T-helper 1 cell treated with Interleukin-12 subunit alpha and Interleukin-12 subunit beta and Interleukin-4 antibody, amounts not matched to agents 30 ng/mL and 1 ng/mL, for 36 hours (primary cell): ENCODE data around the gene DCC. TPM values are rescaled to one million over a fixed set of nuclear protein-coding genes. Genes with fewer than 3 reads are reported as not detected.

Experiments
- intact Hi-C: fragments of 100-400 bp; cut with micrococcal nuclease; formaldehyde crosslinking; loops from one replicate; pipeline ENCODE4 v1.15.1; 2024
- total RNA-seq: library from RNA; stranded (reverse); gene quantifications from 2 replicates; pipeline ENCODE4 v1.2.3, GENCODE V29; 2022

DCC gene
- total RNA-seq, 1 donor from 2014 or later = not detected

GRCh38 chr18:52897611-52898484 lies 557.9 kb downstream of the DCC start:
- intact Hi-C loops = no loop called here

DNA sequence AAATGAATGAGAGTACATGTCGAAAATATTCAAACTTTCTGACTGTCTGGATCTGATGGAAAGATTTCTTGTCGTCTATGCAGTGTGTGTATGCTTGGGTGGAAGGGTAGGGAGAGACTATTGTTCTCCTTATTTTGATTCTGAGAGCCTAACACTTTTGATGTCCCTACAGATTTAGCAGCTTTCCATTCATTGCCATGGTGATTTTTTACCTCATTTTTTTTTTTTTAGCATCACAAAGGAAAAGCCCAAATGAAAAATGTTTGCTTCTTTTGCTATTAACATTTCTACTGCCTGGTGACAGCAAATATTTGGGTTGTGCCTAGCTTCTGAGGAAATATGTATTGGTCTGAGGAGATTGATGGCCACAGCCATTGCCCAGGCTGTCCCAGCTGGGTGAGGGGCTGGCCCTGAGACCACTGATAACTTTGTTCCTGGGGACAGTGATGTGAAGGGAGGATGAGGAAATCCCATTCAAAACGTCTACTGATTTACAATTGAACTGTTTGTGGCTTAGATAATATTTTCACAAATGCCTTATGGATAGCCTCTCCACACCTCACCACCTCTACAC lies 558.6 kb downstream of the DCC start:
- intact Hi-C loops = no loop called here

GRCh38 chr18:52902188-52902587 lies 562.2 kb downstream of the DCC start:
- intact Hi-C loops = no loop called here

DNA sequence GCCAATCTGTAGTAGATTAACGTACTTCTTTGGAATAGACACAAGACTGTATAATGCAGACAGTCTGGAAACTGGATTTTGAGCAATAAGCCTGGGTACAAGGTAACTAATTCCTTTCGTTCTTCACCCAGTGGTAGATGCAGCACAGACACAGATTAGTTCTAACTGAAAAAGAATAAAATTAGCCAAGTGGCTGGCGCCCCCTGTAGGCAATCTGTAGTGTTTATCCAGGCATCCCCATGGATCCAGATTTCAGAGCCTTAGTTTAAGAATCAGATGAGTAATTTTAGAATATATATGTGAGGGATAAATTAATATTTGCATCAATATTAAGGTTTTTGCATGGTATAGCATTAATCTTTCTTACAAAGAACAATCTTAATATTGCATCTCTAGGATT lies 563.9 kb downstream of the DCC start:
- intact Hi-C loops = no loop called here

- intact Hi-C loops = no loop called here
Measured at GRCh38 chr18:52907543-52908308, 567.7 kb downstream of the DCC start.

DNA sequence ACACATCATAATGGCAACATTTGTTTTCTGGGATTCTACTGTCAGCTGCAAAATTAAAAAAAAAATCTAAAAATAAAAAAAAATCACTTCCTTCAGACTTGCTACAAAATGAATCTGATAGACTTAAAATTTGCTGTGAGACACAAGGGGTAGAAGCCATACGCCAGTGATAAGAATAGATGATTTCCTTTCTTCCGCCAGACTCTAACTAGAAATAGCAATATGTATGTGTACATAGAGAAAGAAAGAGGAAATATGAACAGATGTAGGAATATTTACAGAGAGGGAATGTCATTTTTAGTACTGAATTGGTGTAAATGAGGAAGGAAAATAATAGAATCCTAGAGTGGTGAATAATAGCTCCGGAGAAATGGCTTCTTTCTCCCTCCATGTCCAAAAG lies 574.2 kb downstream of the DCC start:
- intact Hi-C loops = no loop called here

DNA sequence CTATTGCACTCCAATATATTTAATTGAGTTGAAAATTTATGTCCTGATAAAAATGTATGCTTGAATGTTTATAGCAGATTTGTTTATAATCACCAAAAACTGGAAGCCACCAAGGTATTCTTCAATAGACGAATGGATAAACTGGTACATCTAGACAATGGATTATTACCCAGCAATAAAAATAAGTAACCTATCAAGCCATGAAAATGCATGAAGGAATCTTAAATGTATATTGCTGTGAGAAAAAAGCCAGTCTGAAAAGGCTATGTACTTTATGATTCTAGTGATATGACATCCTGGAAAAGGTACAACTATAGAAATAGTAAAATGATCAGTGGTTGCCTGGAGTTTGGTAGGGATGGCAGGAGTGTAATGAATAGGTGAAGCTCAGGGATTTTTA lies 580.7 kb downstream of the DCC start:
- intact Hi-C loops = no loop called here

DNA sequence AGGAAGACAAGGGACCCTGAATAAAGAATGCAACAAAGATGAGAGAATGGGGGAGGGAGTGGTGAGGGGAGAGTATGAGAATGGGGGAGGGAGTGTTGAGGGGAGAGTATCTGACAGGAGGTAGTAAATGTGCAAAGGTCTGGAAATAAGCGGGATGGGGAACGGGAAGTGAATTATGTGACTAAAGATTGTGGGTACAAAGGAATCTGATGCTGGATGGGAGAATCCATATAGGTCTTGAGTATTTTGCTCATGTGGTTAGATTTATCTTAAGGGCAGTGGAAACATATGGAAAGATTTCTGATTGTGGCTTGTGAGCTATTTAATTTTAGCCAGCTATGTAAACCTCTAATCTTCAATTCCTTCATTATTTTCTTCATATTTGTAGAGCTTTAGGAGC lies 593.4 kb downstream of the DCC start:
- intact Hi-C loops = no loop called here

- intact Hi-C loops = no loop called here
Measured at GRCh38 chr18:52936931-52937330, 596.9 kb downstream of the DCC start.

GRCh38 chr18:52937840-52938239 lies 597.8 kb downstream of the DCC start:
- intact Hi-C loops = no loop called here

DNA sequence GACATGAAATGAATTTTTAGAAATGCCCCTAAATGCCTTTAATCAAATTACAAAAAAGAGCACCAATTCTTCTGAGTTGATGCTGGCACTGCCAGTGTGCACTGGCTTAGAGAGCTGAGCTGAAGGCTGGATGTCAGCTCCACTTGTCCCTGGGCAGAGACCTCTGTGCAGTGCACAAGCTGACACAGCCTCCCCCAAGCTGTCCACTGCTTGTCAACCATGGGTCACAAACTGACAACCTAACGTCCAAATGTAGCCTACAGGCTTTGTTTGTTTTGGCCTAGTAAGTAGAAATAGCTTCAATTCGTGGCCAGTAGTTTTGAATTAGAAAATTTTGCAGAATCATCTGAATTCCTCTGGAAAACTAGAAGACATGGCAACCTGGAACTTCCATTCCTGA lies 605.6 kb downstream of the DCC start:
- intact Hi-C loops = no loop called here

- intact Hi-C loops = no loop called here
Measured at GRCh38 chr18:52948868-52949444, 609.0 kb downstream of the DCC start.

DNA sequence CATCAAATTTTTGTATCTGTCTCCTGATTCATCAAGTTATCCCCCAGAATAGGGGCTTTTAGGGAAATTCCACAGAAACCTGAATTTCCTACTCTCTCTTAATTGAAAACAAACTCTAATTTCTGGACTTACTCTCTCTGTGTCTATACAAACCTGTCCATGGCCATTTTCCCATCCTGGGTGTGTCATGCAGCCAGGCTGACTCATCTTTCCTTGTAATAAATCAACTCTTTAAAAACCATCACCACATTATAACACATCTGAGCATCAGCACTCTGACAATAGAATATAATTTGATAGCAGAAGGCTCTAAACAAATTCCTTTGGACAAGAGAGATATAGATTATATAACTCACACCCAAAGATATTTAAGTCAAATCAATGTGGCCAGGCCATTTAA lies 610.2 kb downstream of the DCC start:
- intact Hi-C loops = no loop called here

- intact Hi-C loops = no loop called here
Measured at GRCh38 chr18:52953387-52953786, 613.4 kb downstream of the DCC start.

DNA sequence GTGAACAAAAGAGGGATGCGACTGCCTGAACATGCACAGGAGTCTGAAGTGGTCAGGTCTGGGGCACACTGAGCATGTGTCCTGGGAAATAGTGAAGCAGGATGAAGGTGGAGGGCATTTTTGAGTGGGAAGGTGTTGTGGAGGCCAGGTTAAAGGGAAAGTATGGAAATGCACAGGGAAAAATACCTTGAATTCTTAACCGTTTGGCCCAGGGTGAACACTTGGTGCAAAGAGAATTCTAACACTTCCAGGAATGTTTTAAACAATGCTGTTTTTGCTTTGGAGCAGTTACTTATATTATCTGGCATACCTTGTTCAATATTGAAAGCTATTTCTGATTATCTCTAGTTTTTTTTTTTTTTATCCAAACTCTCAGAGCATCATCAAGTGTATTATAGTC lies 623.5 kb downstream of the DCC start:
- intact Hi-C loops = no loop called here

- intact Hi-C loops = no loop called here
Measured at GRCh38 chr18:52970686-52971085, 630.7 kb downstream of the DCC start.

DNA sequence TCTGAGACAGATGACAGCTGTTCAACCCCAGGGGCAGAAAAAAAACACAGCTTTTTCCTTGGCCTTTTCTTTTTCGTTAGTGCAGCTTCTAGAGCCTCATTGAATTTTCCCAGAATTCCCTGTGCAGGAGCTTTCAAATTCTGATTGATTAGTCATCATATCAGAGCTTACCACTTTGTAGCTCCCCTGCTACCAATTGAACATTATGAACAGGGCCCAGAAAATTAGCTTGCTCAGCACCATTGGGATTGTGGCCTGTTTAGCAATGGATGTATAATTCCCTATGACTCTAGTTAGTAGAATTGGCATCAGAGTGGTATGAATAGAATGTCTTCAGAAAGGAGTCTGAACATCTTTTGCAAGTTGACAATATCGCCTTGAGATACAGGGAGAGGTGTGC lies 631.1 kb downstream of the DCC start:
- intact Hi-C loops = no loop called here

DNA sequence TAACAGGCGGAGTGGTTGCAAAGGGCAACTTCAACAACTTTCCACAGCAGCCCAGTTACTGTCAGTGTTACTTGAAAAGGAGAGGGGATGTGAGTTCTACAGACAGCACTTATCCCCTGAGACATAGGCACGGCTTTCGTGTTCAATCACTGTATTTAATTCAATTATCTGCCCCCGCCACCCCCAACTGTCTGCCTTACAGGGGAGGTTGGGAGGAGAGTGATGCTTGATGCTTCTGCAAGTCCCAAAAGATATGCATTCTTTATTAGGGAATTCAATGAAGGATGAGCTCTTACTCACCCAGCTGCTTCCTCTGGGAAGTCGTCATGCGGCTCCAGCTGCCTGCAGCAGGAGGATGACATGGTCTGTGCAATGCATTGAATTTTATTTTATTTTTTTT lies 639.9 kb downstream of the DCC start:
- intact Hi-C loops = no loop called here

DNA sequence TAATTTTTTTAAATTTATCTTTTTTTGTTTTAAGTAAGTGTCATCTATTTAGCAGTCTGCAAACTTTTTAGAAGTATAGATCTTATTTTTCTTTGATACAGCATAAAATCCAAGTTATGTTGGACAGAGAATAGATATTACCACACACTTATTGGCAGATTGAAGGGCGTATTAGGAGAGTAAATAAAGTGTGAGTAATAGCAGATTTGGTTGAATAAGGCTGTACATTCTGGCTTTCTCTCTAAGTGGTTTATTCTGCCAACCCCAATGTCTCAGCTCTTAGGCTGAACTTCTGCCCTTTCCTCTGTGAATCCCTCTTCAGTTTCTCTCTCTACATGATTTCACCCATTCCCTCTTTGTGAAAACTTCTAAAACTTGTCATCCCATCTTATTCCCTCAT lies 651.2 kb downstream of the DCC start:
- intact Hi-C loops = no loop called here

DNA sequence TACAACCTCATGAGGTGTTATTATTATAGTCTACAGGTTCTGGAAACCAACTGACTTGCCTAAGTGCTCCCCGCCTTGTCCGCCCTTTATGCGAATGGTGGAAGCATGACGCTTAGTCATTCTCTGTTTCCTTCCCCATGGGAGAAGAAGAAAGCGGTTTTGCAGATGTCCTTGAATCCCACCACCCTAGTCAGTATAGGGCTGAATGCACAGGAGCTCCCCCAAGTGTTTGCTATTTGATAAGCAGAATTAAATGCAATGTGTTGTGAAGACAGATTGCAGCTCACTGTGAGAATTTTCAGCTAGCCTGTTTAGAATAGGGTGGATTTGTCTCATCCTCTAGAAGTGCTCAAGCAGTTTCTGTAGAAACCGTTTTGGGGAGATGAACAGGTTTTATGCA lies 652.0 kb downstream of the DCC start:
- intact Hi-C loops = no loop called here

GRCh38 chr18:52995875-52996274 lies 655.9 kb downstream of the DCC start:
- intact Hi-C loops = no loop called here

GRCh38 chr18:52999633-53000032 lies 659.6 kb downstream of the DCC start:
- intact Hi-C loops = no loop called here
